HEK293T (cell line): ENCODE measurements around the gene PREX1.
A peak's percentile ranks its signal among the peaks of the same experiment; 100 is the strongest.

Source experiments
- CTCF ChIA-PET: fragments of 350-600 bp; formaldehyde crosslinking; extraction: SDS; loops from one replicate; lab custom pipeline; 2021; ENCODE audit warnings: antibody characterized with exemption, inconsistent platforms; lab: Yijun Ruan, JAX
- POLR2A ChIA-PET: fragments of 350-600 bp; formaldehyde crosslinking; extraction: SDS; loops from one replicate; lab custom pipeline; 2020; ENCODE audit warnings: antibody characterized with exemption, inconsistent platforms; lab: Yijun Ruan, JAX
- DNase-seq: peaks from one replicate; pipeline ENCODE4 v3.0.0; 2012; ENCODE audit warnings: mixed read lengths; ENCODE audit errors: extremely low spot score
- ARNT ChIP-seq: fragments of 450-650 bp; IDR thresholded peaks from 2 replicates; pipeline ENCODE4 v1.6.1; 2017; ENCODE audit warnings: mild to moderate bottlenecking
- BHLHE40 ChIP-seq: fragments of 450-650 bp; IDR thresholded peaks from 2 replicates; pipeline ENCODE4 v1.6.1; 2016; ENCODE audit warnings: mild to moderate bottlenecking, moderate library complexity, borderline replicate concordance
- CTBP1 ChIP-seq: fragments of 450-650 bp; IDR thresholded peaks from 2 replicates; pipeline ENCODE4 v1.6.1; 2016; ENCODE audit warnings: borderline replicate concordance
- ELF4 ChIP-seq: fragments of 450-650 bp; IDR thresholded peaks from 2 replicates; pipeline ENCODE4 v1.6.1; 2017; ENCODE audit warnings: antibody characterized with exemption
- FOXA1 ChIP-seq: fragments of 450-650 bp; IDR thresholded peaks from 2 replicates; pipeline ENCODE4 v1.6.1; 2016; ENCODE audit warnings: mild to moderate bottlenecking
- FOXK2 ChIP-seq: fragments of 450-650 bp; IDR thresholded peaks from 2 replicates; pipeline ENCODE4 v1.6.1; 2016; ENCODE audit warnings: mild to moderate bottlenecking
- FOXM1 ChIP-seq: fragments of 450-650 bp; IDR thresholded peaks from 2 replicates; pipeline ENCODE4 v1.6.1; 2017; ENCODE audit warnings: mild to moderate bottlenecking, borderline replicate concordance
- HDGF ChIP-seq: fragments of 450-650 bp; IDR thresholded peaks from 2 replicates; pipeline ENCODE4 v1.6.1; 2017; ENCODE audit warnings: antibody characterized with exemption, borderline replicate concordance
- L3MBTL2 ChIP-seq: fragments of 450-650 bp; conservative IDR thresholded peaks from 2 replicates; pipeline ENCODE4 v1.6.1; 2016; ENCODE audit warnings: mild to moderate bottlenecking
- LEF1 ChIP-seq: fragments of 450-650 bp; IDR thresholded peaks from 2 replicates; pipeline ENCODE4 v1.6.1; 2017; ENCODE audit warnings: mild to moderate bottlenecking, borderline replicate concordance
- NFRKB ChIP-seq: fragments of 450-650 bp; IDR thresholded peaks from 2 replicates; pipeline ENCODE4 v1.6.1; 2016; ENCODE audit warnings: mild to moderate bottlenecking, moderate library complexity
- PKNOX1 ChIP-seq: fragments of 450-650 bp; IDR thresholded peaks from 2 replicates; pipeline ENCODE4 v1.6.1; 2016
- SP1 ChIP-seq: fragments of 450-650 bp; IDR thresholded peaks from 2 replicates; pipeline ENCODE4 v1.6.1; 2017
- SUZ12 ChIP-seq: fragments of 450-650 bp; IDR thresholded peaks from 2 replicates; pipeline ENCODE4 v1.6.1; 2016; ENCODE audit warnings: mild to moderate bottlenecking
- TARDBP ChIP-seq: fragments of 450-650 bp; IDR thresholded peaks from 2 replicates; pipeline ENCODE4 v1.6.1; 2016
- ZNF384 ChIP-seq: fragments of 450-650 bp; IDR thresholded peaks from 2 replicates; pipeline ENCODE4 v1.6.1; 2016

The PREX1 gene

GRCh38 chr20:48702455-48702913, 125.3 kb downstream of the PREX1 start:
- DNase-seq = no peak
- no peak for TF ChIP-seq BHLHE40
- TF ChIP-seq SUZ12 = no peak
- no peak for TF ChIP-seq ELF4
- TF ChIP-seq FOXK2 = no peak
- TF ChIP-seq L3MBTL2 = no peak
- no peak for TF ChIP-seq FOXM1
- POLR2A ChIA-PET = no interaction called here
- CTCF ChIA-PET = interaction anchor here (0.6 kb wide), 1 partner anchor 10 kb away, joined by 3 read pairs; no protein-coding TSS in a partner anchor

- TF ChIP-seq FOXA1 (no peak), ZNF384 (no peak), L3MBTL2 (no peak), BHLHE40 (no peak), SP1 (no peak), LEF1 (no peak)
- ChIA-PET CTCF (no interaction called here), POLR2A (no interaction called here)
- DNase-seq = no peak
Observed at GRCh38 chr20:48701702-48702101, 126.1 kb downstream of the PREX1 start.

GRCh38 chr20:48698507-48699267, 129.1 kb downstream of the PREX1 start:
- DNase-seq = peak; percentile 34
- ChIA-PET POLR2A (interaction anchor here (1.4 kb wide), 1 partner anchor 8 kb away, joined by 3 read pairs; no protein-coding TSS in a partner anchor), CTCF (interaction anchor here (0.6 kb wide), 3 partner anchors 41 to 423 kb away, joined by 3 to 5 read pairs (median 3); no protein-coding TSS in a partner anchor)
- TF ChIP-seq FOXA1 (no peak), BHLHE40 (no peak), CTBP1 (no peak), NFRKB (no peak), FOXK2 (no peak), HDGF (no peak), ARNT (no peak), SP1 (no peak), LEF1 (no peak), SUZ12 (no peak), FOXM1 (no peak)

GRCh38 chr20:48697845-48698491, 129.8 kb downstream of the PREX1 start:
- peak; percentile 30 for DNase-seq
- ChIA-PET POLR2A (interaction anchor here (1.4 kb wide), 1 partner anchor 9 kb away, joined by 3 read pairs; no protein-coding TSS in a partner anchor), CTCF (interaction anchor here (0.6 kb wide), 2 partner anchors 40 to 422 kb away, joined by 3 to 5 read pairs; no protein-coding TSS in a partner anchor)
- TF ChIP-seq FOXM1 = no peak
- TF ChIP-seq CTBP1 = no peak
- TF ChIP-seq HDGF = no peak
- TF ChIP-seq FOXA1 = no peak
- no peak for TF ChIP-seq TARDBP
- no peak for TF ChIP-seq SP1
- TF ChIP-seq ZNF384 = no peak
- no peak for TF ChIP-seq ARNT
- TF ChIP-seq LEF1 = no peak
- no peak for TF ChIP-seq L3MBTL2
- TF ChIP-seq NFRKB = no peak
- TF ChIP-seq BHLHE40 = no peak
- TF ChIP-seq FOXK2 = no peak
- TF ChIP-seq PKNOX1 = no peak
- TF ChIP-seq ELF4 = no peak
- no peak for TF ChIP-seq SUZ12

GRCh38 chr20:48696671-48697070, 131.1 kb downstream of the PREX1 start:
- no peak for DNase-seq
- POLR2A ChIA-PET = no interaction called here
- TF ChIP-seq TARDBP = no peak
- CTCF ChIA-PET = interaction anchor here (0.7 kb wide), 1 partner anchor 580 kb away, joined by 3 read pairs; no protein-coding TSS in a partner anchor

GRCh38 chr20:48695738-48696137, 132.1 kb downstream of the PREX1 start:
- no peak for DNase-seq
- ChIA-PET POLR2A (no interaction called here), CTCF (no interaction called here)
- TF ChIP-seq ELF4 (no peak), LEF1 (no peak), ARNT (no peak), ZNF384 (no peak), PKNOX1 (no peak)

GRCh38 chr20:48695255-48695654, 132.5 kb downstream of the PREX1 start:
- DNase-seq = no peak
- TF ChIP-seq SP1 (no peak), FOXK2 (no peak), ELF4 (no peak), NFRKB (no peak), ZNF384 (no peak), FOXM1 (no peak), BHLHE40 (no peak), L3MBTL2 (no peak)
- ChIA-PET CTCF (no interaction called here), POLR2A (no interaction called here)
